Measurements from ENCODE around the gene ALG2.

ALG2 gene

GRCh38 chr9:99235069-99235468, 13.3 kb upstream of the ALG2 start:
- Histone ChIP-seq H3K36me3 (peaks cover 15% of the 10 kb centered on the region), H3K9me3 (no peaks in the 10 kb centered on the region), H3K4me3 (ENCODE audit: low read depth, low read length) (no peak overlapping the region), H3K27me3 (no peaks in the 10 kb centered on the region), H3K4me1 (peaks cover 10% of the 10 kb centered on the region)
- TF ChIP-seq, protein P1, sequence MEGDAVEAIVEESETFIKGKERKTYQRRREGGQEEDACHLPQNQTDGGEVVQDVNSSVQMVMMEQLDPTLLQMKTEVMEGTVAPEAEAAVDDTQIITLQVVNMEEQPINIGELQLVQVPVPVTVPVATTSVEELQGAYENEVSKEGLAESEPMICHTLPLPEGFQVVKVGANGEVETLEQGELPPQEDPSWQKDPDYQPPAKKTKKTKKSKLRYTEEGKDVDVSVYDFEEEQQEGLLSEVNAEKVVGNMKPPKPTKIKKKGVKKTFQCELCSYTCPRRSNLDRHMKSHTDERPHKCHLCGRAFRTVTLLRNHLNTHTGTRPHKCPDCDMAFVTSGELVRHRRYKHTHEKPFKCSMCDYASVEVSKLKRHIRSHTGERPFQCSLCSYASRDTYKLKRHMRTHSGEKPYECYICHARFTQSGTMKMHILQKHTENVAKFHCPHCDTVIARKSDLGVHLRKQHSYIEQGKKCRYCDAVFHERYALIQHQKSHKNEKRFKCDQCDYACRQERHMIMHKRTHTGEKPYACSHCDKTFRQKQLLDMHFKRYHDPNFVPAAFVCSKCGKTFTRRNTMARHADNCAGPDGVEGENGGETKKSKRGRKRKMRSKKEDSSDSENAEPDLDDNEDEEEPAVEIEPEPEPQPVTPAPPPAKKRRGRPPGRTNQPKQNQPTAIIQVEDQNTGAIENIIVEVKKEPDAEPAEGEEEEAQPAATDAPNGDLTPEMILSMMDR (IDR thresholded peaks at IDR 0.05; ENCODE audit: low read depth, low read length), result no peak
- no peak for DNase-seq

DNA sequence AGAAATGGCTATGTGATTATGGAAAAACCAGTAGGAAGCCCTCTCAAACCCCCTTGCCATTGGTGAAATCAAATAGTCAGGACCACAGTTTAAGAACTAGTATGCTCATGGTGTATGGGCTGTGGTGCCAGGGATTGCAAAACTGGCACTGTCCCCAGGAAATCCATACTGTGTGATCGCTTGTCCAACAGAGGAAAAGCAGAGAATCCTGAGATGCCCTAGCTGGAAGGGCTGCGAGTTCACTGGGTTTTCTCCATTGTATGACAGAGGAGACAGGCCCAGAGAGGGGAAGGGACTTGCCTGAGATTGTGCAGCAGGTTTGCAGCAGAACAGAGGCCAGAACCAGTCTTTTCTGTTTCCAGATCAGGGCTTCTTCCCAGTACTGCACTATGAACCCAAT, 12.9 kb upstream of the ALG2 start:
- TF ChIP-seq, protein P1 (IDR thresholded peaks at IDR 0.05; ENCODE audit: low read depth, low read length), result no peak

GRCh38 chr9:99231711-99232110, 10.0 kb upstream of the ALG2 start:
- Histone ChIP-seq H3K27me3 (no peaks in the 10 kb centered on the region), H3K36me3 (peaks cover 28% of the 10 kb centered on the region), H3K9me3 (no peaks in the 10 kb centered on the region), H3K4me1 (no peaks in the 10 kb centered on the region), H3K4me3 (ENCODE audit: low read depth, low read length) (no peak overlapping the region)
- TF ChIP-seq, protein P1 (IDR thresholded peaks at IDR 0.05; ENCODE audit: low read depth, low read length), result peak; percentile 90
- peak; percentile 63 for DNase-seq

More for the DNA sequence above, 12.9 kb upstream of the ALG2 start:
- DNase-seq, result no peak
- Histone ChIP-seq H3K36me3 (peaks cover 17% of the 10 kb centered on the region), H3K4me1 (peaks cover 9% of the 10 kb centered on the region), H3K9me3 (no peaks in the 10 kb centered on the region), H3K27me3 (no peaks in the 10 kb centered on the region), H3K4me3 (ENCODE audit: low read depth, low read length) (no peak overlapping the region)

DNA sequence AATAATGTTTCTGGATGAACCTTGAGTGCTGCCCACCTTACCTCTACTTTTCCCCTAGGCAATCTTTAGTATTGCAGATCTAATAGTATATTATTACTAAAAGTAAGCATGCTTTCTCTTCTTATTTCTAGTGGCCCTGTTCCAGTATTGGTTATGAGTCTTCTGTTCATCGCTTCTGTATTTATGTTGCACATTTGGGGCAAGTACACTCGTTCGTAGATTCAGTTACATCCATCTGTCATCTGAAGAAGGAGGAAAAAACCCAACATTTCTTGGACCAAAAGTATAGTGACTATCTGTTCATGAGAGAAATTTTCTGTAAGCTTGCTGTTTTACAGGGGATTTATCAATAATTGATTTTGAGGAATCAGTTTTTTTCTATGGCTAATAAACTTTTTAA, 8.5 kb upstream of the ALG2 start:
- Histone ChIP-seq H3K4me3 (ENCODE audit: low read depth, low read length) (no peak overlapping the region), H3K36me3 (peaks cover 32% of the 10 kb centered on the region), H3K4me1 (no peaks in the 10 kb centered on the region), H3K9me3 (no peaks in the 10 kb centered on the region), H3K27me3 (no peaks in the 10 kb centered on the region)
- TF ChIP-seq, protein P1 (IDR thresholded peaks at IDR 0.05; ENCODE audit: low read depth, low read length), result no peak
- DNase-seq, result no peak

- Histone ChIP-seq H3K27me3 (no peaks in the 10 kb centered on the region), H3K36me3 (peaks cover 32% of the 10 kb centered on the region), H3K4me1 (no peaks in the 10 kb centered on the region), H3K9me3 (no peaks in the 10 kb centered on the region), H3K4me3 (ENCODE audit: low read depth, low read length) (no peak overlapping the region)
- no peak for DNase-seq
- TF ChIP-seq, protein P1 (IDR thresholded peaks at IDR 0.05; ENCODE audit: low read depth, low read length), result no peak
Observed at GRCh38 chr9:99226054-99226453, 4.3 kb upstream of the ALG2 start.

GRCh38 chr9:99224445-99224844, 2.7 kb upstream of the ALG2 start:
- H3K4me1 ChIP-seq, result no peaks in the 10 kb centered on the region
- no peak for DNase-seq
- no peaks in the 10 kb centered on the region for H3K27me3 ChIP-seq
- no peaks in the 10 kb centered on the region for H3K9me3 ChIP-seq
- TF ChIP-seq, protein P1 (IDR thresholded peaks at IDR 0.05; ENCODE audit: low read depth, low read length), result no peak
- no peak overlapping the region for H3K4me3 ChIP-seq (ENCODE audit: low read depth, low read length)
- peaks cover 24% of the 10 kb centered on the region for H3K36me3 ChIP-seq

Data from BE2C (cell line).